Mucosa of descending colon (tissue), 3 donors: Measurements from ENCODE around the gene KCNJ6. TPM values are rescaled to one million over a fixed set of nuclear protein-coding genes. Genes with fewer than 3 reads are reported as not detected.

Experiments
- ATAC-seq: fragments of 200-7000 bp; cut with Tn5 transposase; one replicate; pipeline ENCODE4 v1.9.1; 2020; ENCODE audit warnings: mild to moderate bottlenecking, moderate library complexity
- DNase-seq, 3 donors: peaks; one replicate each; pipeline ENCODE4 v3.0.0-alpha.2; 2020
- H3K36me3 ChIP-seq: fragments of 200-600 bp; one replicate; pipeline ENCODE4 v1.8.0; 2021; ENCODE audit warnings: low read depth, mild to moderate bottlenecking
- H3K4me1 ChIP-seq: fragments of 200-600 bp; one replicate; pipeline ENCODE4 v1.8.0; 2021; ENCODE audit warnings: low read depth, mild to moderate bottlenecking
- H3K4me3 ChIP-seq: fragments of 200-600 bp; one replicate; pipeline ENCODE4 v1.8.0; 2021; ENCODE audit warnings: mild to moderate bottlenecking
- H3K9me3 ChIP-seq: fragments of 200-600 bp; one replicate; pipeline ENCODE4 v1.8.0; 2021; ENCODE audit warnings: mild to moderate bottlenecking
- intact Hi-C, 2 donors: fragments of 100-400 bp; cut with DNase I in 1 of 2; cut with micrococcal nuclease in 1 of 2; formaldehyde crosslinking; loops; one replicate each; pipeline versions ENCODE4 v1.11.0 to v1.11.1; 2022; cut with DNase I, micrococcal nuclease
- total RNA-seq, 3 donors: library from RNA; stranded (reverse); fragmentation: NEBNext Ultra II Directional in 2 of 3; extraction: Animal tissue kit (Norgen Biotek cat#: 25700) in 2 of 3; gene quantifications; one replicate each; pipeline versions ENCODE4 v1.2.1 to v1.2.4, GENCODE V29; 2021 to 2023
- TF ChIP-seq, protein P1 (sequence below): fragments of 200-600 bp; IDR thresholded peaks from one replicate; pipeline ENCODE4 v1.8.0; 2022; ENCODE audit warnings: antibody characterized with exemption, mild to moderate bottlenecking
- donor health status: DM: no; HTN: no; CAD: no; lungs with moderate emphysema.
- donor health status: DM: no; HTN: no; CAD: no.
- donor health status: DM: no; HTN: yes; CAD: no.

The KCNJ6 gene
- total RNA-seq, 3 donors from 2014 or later, result 0.09 to 0.19 (median 0.14) TPM

DNA sequence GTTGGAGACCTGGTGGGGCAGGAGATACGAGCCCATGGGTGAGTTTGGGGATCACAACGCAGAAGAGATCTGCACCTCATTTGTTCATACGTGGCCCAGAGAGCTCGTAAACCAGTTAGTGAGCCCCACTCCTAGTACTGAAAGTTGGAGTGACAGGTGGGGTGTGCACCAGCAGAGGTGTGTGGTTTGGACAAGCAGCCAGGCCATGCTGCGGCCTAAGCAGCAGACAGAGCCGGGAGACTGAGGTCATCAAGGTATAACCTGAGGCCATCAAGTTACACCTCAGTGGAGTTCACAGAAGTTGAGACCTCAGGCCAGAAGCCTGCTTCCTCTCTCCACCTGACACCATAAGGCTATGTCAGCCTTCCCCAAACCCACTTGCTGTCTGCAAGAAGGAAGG is 27.6 kb downstream of the KCNJ6 start:
- TF ChIP-seq, protein P1, sequence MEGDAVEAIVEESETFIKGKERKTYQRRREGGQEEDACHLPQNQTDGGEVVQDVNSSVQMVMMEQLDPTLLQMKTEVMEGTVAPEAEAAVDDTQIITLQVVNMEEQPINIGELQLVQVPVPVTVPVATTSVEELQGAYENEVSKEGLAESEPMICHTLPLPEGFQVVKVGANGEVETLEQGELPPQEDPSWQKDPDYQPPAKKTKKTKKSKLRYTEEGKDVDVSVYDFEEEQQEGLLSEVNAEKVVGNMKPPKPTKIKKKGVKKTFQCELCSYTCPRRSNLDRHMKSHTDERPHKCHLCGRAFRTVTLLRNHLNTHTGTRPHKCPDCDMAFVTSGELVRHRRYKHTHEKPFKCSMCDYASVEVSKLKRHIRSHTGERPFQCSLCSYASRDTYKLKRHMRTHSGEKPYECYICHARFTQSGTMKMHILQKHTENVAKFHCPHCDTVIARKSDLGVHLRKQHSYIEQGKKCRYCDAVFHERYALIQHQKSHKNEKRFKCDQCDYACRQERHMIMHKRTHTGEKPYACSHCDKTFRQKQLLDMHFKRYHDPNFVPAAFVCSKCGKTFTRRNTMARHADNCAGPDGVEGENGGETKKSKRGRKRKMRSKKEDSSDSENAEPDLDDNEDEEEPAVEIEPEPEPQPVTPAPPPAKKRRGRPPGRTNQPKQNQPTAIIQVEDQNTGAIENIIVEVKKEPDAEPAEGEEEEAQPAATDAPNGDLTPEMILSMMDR, result no peak
- no peaks in the 10 kb centered on the region for H3K4me1 ChIP-seq
- no peaks in the 10 kb centered on the region for H3K36me3 ChIP-seq
- no peaks in the 10 kb centered on the region for H3K9me3 ChIP-seq
- H3K4me3 ChIP-seq, result no peak overlapping the region
- ATAC-seq (no peak), DNase-seq (no peak)
- intact Hi-C loops, result no loop called here

DNA sequence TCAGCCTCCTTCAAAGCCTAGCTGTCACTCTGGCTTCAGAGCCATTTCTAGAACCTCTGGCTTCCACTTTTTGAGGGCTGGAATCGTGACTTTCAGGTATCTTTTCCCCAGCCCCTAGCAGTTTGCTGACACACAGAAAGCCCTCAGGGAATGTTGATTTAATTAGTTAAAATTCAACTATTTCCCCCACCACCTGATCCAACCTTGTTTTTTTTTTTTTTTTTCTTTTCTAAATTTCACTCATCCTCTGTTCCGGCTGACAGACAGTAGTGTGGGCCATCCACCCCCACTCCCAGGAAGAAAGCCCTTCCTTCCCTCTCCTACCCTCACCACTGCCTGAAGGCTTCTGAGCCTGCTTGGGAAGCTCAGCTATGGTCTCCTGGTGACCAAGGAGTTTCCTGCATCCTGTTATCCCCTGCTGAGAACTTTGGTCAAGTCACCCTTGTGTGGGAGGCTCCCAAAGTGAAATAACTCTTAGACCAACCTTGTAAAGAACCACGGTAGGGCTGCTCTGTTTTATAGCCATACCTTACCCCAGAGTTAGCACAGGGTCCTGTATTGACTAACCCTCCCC is 29.4 kb downstream of the KCNJ6 start:
- no peaks in the 10 kb centered on the region for H3K36me3 ChIP-seq
- no peak for ATAC-seq

DNA sequence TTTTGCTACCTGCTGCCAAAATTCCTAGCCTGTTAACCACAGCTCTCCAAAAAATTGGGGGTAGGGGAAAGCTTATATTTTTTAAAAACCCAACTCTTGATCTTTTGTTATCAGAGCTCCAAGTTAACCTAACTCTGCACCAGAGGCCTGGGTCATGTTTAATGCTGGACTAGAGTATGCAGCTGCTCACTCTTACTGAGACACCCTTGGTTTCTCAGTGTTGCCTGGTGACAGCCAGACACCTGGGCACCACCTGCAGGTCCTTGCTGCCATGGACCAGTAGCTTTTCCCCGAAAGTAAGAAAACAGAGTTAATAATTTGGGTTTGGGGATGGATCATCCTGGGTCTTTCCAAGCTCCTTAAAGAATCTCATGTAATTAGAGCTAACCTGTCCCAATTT is 30.1 kb downstream of the KCNJ6 start:
- TF ChIP-seq, protein P1, result no peak
- DNase-seq (no peak), ATAC-seq (no peak)
- H3K9me3 ChIP-seq, result no peaks in the 10 kb centered on the region
- intact Hi-C loops, result no loop called here
- H3K4me1 ChIP-seq, result no peaks in the 10 kb centered on the region
- no peaks in the 10 kb centered on the region for H3K36me3 ChIP-seq
- H3K4me3 ChIP-seq, result no peak overlapping the region

More for the DNA sequence above, 29.4 kb downstream of the KCNJ6 start:
- TF ChIP-seq, protein P1, result no peak
- H3K4me3 ChIP-seq, result no peak overlapping the region
- H3K4me1 ChIP-seq, result no peaks in the 10 kb centered on the region
- no peak for DNase-seq
- intact Hi-C loops, result no loop called here
- H3K9me3 ChIP-seq, result no peaks in the 10 kb centered on the region

DNA sequence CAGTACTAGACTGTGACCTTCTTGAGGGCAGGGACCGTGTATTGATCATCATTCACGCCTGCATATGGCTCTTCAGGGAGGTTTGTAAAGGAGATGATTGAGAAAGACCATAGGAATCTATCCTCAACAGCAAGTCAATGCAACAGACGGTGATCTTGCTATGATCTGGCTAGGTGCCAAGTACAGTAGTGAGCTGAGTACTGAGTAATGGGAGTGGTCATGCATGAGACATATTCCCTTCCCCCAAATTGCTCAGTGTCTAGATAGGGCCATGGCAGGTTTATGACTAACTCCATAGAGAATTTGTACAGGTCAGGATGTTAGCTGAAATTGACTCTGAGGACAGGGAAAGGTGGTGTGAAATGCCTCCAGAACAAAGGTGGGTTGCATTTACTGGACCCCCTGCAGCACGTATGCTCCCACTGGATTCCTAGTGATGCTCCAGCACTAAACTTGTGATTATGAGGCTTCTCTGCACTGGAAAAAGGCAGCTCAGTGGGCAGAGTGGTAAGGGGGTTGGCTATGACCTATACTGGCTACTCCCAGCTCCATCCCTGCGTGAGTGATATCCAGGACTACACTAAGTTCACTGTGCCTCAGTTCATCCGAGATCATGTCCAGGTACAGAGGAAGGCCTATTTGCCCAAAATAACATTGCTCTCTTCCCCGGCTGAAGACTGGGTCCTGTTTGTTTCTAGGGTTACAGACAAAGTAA is 37.2 kb downstream of the KCNJ6 start:
- Histone ChIP-seq H3K9me3 (no peaks in the 10 kb centered on the region), H3K4me3 (no peak overlapping the region), H3K36me3 (no peaks in the 10 kb centered on the region), H3K4me1 (no peaks in the 10 kb centered on the region)
- intact Hi-C loops, result no loop called here
- ATAC-seq, result no peak
- no peak for DNase-seq
- TF ChIP-seq, protein P1, result no peak

DNA sequence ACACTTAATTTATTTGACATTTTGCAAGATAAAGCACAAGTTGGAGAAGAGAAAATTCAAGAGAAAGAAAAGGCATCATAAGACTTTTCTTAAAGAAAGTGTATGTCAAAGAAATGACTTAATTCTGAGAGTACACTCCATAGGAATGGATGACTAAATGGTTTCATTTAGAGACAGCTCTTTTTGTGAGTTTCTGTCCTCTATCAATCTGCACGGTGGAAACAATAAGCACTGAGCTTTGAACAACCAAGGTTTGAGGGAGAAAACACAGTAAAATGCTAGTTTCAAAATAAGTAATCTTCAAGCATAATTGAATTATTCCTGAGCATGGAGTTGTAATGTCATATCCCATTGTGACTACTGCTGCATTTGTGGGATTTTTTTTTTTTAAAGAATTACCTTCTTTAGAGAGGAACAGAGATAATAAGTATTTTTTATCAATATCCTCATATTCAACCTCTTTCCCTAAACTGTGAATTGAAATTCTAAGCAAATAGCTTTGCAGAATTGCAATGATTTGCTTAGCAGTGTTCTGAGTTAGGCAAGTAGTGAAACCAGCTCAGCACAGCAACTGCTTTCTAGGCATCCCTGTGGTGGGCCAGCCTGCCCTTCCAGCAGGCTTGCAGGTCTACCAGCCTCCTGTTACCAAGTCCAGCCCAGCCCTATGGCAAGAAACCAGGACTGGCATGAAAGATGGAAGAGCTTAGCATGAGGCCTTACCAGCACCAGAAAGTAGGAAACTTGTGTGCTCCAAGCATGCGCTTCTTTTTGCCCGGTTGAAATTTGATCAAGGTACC is 38.2 kb downstream of the KCNJ6 start:
- Histone ChIP-seq H3K4me1 (no peaks in the 10 kb centered on the region), H3K9me3 (no peaks in the 10 kb centered on the region), H3K36me3 (no peaks in the 10 kb centered on the region), H3K4me3 (no peak overlapping the region)
- ATAC-seq, result no peak
- DNase-seq, result no peak
- intact Hi-C loops, result no loop called here
- TF ChIP-seq, protein P1, result no peak
